GM23338 (cell line): Measurements from ENCODE around the gene KLK7. TPM values are rescaled to one million over a fixed set of nuclear protein-coding genes. Genes with fewer than 3 reads are reported as not detected.

ENCODE experiments used
- ATAC-seq: fragments of 200-7000 bp; cut with Tn5 transposase; 3 replicates; pipeline ENCODE4 v1.9.1; 2020
- DNase-seq: peaks from one replicate; pipeline ENCODE4 v3.0.0-alpha.2; 2015; ENCODE audit warnings: low spot score
- H2AFZ ChIP-seq: fragments of 200-600 bp; sonication (generic); 2 replicates; pipeline ENCODE4 v1.8.0; 2016; ENCODE audit warnings: antibody characterized with exemption, mild to moderate bottlenecking, moderate library complexity
- H3F3A ChIP-seq: fragments of 200-600 bp; sonication (generic); replicated peaks from 2 replicates; pipeline ENCODE4 v1.8.0; 2017; ENCODE audit warnings: antibody characterized with exemption, mixed run types, low read depth
- H3K27ac ChIP-seq: fragments of 200-600 bp; sonication (generic); 2 replicates; pipeline ENCODE4 v1.6.1; 2016; ENCODE audit warnings: low read depth
- H3K27me3 ChIP-seq: fragments of 200-600 bp; sonication (generic); 2 replicates; pipeline ENCODE4 v1.8.0; 2016; ENCODE audit warnings: mild to moderate bottlenecking, mixed run types, moderate library complexity; ENCODE audit not compliant: insufficient read depth
- H3K36me3 ChIP-seq: fragments of 200-600 bp; sonication (generic); 2 replicates; pipeline ENCODE4 v1.8.0; 2016; ENCODE audit warnings: mild to moderate bottlenecking; ENCODE audit not compliant: insufficient read depth
- H3K4me1 ChIP-seq: fragments of 200-600 bp; sonication (generic); 2 replicates; pipeline ENCODE4 v1.8.0; 2016; ENCODE audit warnings: mild to moderate bottlenecking, moderate library complexity; ENCODE audit not compliant: insufficient read depth
- H3K4me2 ChIP-seq: fragments of 200-600 bp; sonication (generic); 2 replicates; pipeline ENCODE4 v1.7.1; 2017; ENCODE audit warnings: mixed run types
- H3K4me3 ChIP-seq: fragments of 200-600 bp; sonication (generic); 2 replicates; pipeline ENCODE4 v1.6.1; 2016; ENCODE audit warnings: mixed run types
- H3K79me2 ChIP-seq: fragments of 200-600 bp; sonication (generic); replicated peaks from 2 replicates; pipeline ENCODE4 v1.8.0; 2017; ENCODE audit warnings: mild to moderate bottlenecking; ENCODE audit not compliant: insufficient read depth
- H3K9me2 ChIP-seq: fragments of 200-600 bp; sonication (generic); 2 replicates; pipeline ENCODE4 v1.8.0; 2017; ENCODE audit not compliant: insufficient read depth
- H4K20me1 ChIP-seq: fragments of 200-600 bp; sonication (generic); replicated peaks from 2 replicates; pipeline ENCODE4 v1.8.0; 2017; ENCODE audit warnings: mild to moderate bottlenecking; ENCODE audit not compliant: insufficient read depth
- H3K27ac Mint-ChIP-seq: 2 replicates; pipeline ENCODE4 v1.8.0; 2020; ENCODE audit warnings: inconsistent platforms, mild to moderate bottlenecking, moderate library complexity, mixed read lengths
- H3K27me3 Mint-ChIP-seq: 3 replicates; pipeline ENCODE4 v1.8.0; 2022; ENCODE audit warnings: low read depth, mild to moderate bottlenecking, moderate library complexity, mixed read lengths, inconsistent platforms; ENCODE audit not compliant: insufficient read depth, poor library complexity
- H3K36me3 Mint-ChIP-seq: 3 replicates; pipeline ENCODE4 v1.8.0; 2021; ENCODE audit warnings: low read depth, mild to moderate bottlenecking, inconsistent platforms, moderate library complexity, mixed read lengths
- H3K4me1 Mint-ChIP-seq: 3 replicates; pipeline ENCODE4 v1.8.0; 2020; ENCODE audit warnings: mild to moderate bottlenecking, inconsistent platforms, mixed read lengths
- H3K4me3 Mint-ChIP-seq: 3 replicates; pipeline ENCODE4 v1.8.0; 2021; ENCODE audit warnings: moderate library complexity, mild to moderate bottlenecking, inconsistent platforms, mixed read lengths
- H3K9me3 Mint-ChIP-seq: 3 replicates; pipeline ENCODE4 v1.8.0; 2020; ENCODE audit warnings: moderate library complexity, mild to moderate bottlenecking, inconsistent platforms, mixed read lengths
- EZH2 ChIP-seq: fragments of 200-600 bp; sonication (generic); IDR thresholded peaks from one replicate; pipeline ENCODE4 v1.8.0; 2017; ENCODE audit warnings: antibody characterized with exemption, mild to moderate bottlenecking, low read depth; ENCODE audit not compliant: unreplicated experiment
- NANOG ChIP-seq: IDR thresholded peaks from 2 replicates; pipeline ENCODE4 v1.6.1; 2016; ENCODE audit warnings: antibody characterized with exemption, borderline replicate concordance
- ZNF114 ChIP-seq: fragments of 250-450 bp; sonication (Bioruptor Pico); IDR thresholded peaks from 2 replicates; pipeline ENCODE4 v1.5.0; 2020; ENCODE audit warnings: mild to moderate bottlenecking, moderate library complexity
- polyA plus RNA-seq: library from polyadenylated mRNA; unstranded; fragments of >200 nt; fragmentation: Nextera tagmentation; extraction: Ambion mirVana; gene quantifications from 2 replicates; pipeline ENCODE4 v1.2.1, GENCODE V29; 2016
- total RNA-seq: library from RNA; depleted of rRNA; stranded (reverse); fragments of >200 nt; shearing (Covaris generic); gene quantifications from 2 replicates; pipeline ENCODE4 v1.2.3, GENCODE V29; 2014
- TF ChIP-seq, protein P1 (sequence below): fragments of 250-450 bp; sonication (Bioruptor Pico); IDR thresholded peaks from 2 replicates; pipeline ENCODE4 v1.5.0; 2020; ENCODE audit warnings: mild to moderate bottlenecking, moderate library complexity
- TF ChIP-seq, protein P2 (sequence below), 2 experiments: fragments of 200-600 bp in 1 of 2; sonication (generic) in 1 of 2; conservative IDR thresholded peaks; 2 replicates each; pipeline versions ENCODE4 v1.5.1 to v1.6.1; 2016 to 2017; ENCODE audit warnings: antibody characterized with exemption in 2 of 2, low read depth in 2 of 2, mild to moderate bottlenecking in 2 of 2, moderate library complexity in 1 of 2

Gene KLK7
- total and polyA plus RNA-seq, 2 experiments from 2014 or later = 1.1 to 1.4 TPM

DNA sequence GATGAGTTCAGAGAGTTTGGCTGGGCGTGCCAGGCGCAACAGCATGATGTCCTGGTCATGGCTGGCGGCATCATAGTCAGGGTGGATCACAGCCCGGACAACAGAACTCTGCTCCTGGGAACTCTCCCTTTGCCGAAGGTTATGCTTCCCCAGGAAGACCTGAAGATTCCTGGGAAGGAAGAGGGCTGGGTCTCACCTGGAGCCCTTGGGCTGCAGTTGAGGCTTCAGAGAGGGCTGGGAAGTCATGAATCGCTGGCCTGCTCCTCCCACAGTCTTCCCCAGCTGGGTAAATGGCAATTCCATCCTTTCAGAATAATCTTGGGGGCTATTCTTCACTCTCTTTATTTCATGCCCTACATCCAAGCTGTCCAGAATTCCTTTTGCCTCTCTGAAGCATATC lies 20.3 kb downstream of the KLK7 start (continued):
- TF ChIP-seq, protein P1, sequence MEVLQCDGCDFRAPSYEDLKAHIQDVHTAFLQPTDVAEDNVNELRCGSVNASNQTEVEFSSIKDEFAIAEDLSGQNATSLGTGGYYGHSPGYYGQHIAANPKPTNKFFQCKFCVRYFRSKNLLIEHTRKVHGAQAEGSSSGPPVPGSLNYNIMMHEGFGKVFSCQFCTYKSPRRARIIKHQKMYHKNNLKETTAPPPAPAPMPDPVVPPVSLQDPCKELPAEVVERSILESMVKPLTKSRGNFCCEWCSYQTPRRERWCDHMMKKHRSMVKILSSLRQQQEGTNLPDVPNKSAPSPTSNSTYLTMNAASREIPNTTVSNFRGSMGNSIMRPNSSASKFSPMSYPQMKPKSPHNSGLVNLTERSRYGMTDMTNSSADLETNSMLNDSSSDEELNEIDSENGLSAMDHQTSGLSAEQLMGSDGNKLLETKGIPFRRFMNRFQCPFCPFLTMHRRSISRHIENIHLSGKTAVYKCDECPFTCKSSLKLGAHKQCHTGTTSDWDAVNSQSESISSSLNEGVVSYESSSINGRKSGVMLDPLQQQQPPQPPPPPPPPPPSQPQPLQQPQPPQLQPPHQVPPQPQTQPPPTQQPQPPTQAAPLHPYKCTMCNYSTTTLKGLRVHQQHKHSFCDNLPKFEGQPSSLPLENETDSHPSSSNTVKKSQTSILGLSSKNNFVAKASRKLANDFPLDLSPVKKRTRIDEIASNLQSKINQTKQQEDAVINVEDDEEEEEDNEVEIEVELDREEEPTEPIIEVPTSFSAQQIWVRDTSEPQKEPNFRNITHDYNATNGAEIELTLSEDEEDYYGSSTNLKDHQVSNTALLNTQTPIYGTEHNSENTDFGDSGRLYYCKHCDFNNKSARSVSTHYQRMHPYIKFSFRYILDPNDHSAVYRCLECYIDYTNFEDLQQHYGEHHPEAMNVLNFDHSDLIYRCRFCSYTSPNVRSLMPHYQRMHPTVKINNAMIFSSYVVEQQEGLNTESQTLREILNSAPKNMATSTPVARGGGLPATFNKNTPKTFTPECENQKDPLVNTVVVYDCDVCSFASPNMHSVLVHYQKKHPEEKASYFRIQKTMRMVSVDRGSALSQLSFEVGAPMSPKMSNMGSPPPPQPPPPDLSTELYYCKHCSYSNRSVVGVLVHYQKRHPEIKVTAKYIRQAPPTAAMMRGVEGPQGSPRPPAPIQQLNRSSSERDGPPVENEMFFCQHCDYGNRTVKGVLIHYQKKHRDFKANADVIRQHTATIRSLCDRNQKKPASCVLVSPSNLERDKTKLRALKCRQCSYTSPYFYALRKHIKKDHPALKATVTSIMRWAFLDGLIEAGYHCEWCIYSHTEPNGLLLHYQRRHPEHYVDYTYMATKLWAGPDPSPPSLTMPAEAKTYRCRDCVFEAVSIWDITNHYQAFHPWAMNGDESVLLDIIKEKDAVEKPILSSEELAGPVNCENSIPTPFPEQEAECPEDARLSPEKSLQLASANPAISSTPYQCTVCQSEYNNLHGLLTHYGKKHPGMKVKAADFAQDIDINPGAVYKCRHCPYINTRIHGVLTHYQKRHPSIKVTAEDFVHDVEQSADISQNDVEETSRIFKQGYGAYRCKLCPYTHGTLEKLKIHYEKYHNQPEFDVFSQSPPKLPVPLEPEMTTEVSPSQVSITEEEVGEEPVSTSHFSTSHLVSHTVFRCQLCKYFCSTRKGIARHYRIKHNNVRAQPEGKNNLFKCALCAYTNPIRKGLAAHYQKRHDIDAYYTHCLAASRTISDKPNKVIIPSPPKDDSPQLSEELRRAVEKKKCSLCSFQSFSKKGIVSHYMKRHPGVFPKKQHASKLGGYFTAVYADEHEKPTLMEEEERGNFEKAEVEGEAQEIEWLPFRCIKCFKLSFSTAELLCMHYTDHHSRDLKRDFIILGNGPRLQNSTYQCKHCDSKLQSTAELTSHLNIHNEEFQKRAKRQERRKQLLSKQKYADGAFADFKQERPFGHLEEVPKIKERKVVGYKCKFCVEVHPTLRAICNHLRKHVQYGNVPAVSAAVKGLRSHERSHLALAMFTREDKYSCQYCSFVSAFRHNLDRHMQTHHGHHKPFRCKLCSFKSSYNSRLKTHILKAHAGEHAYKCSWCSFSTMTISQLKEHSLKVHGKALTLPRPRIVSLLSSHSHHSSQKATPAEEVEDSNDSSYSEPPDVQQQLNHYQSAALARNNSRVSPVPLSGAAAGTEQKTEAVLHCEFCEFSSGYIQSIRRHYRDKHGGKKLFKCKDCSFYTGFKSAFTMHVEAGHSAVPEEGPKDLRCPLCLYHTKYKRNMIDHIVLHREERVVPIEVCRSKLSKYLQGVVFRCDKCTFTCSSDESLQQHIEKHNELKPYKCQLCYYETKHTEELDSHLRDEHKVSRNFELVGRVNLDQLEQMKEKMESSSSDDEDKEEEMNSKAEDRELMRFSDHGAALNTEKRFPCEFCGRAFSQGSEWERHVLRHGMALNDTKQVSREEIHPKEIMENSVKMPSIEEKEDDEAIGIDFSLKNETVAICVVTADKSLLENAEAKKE (CRISPR knock-in tag) = no peak
- TF ChIP-seq NANOG = no peak
- TF ChIP-seq EZH2 = no peak

GRCh38 chr19:50962245-50962644 lies 21.5 kb downstream of the KLK7 start:
- Histone ChIP-seq H3K27me3 (no peaks in the 10 kb centered on the region), H3K9me2 (peaks cover 6% of the 10 kb centered on the region; the same call in 1 of the 2 replicates), H4K20me1 (no peaks in the 10 kb centered on the region), H3K4me1 (no peaks in the 10 kb centered on the region), H3K4me3 (no peak overlapping the region), H3F3A (no peaks in the 10 kb centered on the region), H3K79me2 (no peaks in the 10 kb centered on the region), H3K4me2 (no peak overlapping the region), H2AFZ (no peak overlapping the region), H3K36me3 (no peaks in the 10 kb centered on the region), H3K27ac (no peak overlapping the region)
- TF ChIP-seq, protein P2, sequence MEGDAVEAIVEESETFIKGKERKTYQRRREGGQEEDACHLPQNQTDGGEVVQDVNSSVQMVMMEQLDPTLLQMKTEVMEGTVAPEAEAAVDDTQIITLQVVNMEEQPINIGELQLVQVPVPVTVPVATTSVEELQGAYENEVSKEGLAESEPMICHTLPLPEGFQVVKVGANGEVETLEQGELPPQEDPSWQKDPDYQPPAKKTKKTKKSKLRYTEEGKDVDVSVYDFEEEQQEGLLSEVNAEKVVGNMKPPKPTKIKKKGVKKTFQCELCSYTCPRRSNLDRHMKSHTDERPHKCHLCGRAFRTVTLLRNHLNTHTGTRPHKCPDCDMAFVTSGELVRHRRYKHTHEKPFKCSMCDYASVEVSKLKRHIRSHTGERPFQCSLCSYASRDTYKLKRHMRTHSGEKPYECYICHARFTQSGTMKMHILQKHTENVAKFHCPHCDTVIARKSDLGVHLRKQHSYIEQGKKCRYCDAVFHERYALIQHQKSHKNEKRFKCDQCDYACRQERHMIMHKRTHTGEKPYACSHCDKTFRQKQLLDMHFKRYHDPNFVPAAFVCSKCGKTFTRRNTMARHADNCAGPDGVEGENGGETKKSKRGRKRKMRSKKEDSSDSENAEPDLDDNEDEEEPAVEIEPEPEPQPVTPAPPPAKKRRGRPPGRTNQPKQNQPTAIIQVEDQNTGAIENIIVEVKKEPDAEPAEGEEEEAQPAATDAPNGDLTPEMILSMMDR (conservative IDR thresholded peaks at IDR 0.05; ENCODE audit: low read depth in 2 of 2) = no peak
- no peak for TF ChIP-seq NANOG
- TF ChIP-seq ZNF114 (CRISPR knock-in tag) = no peak
- TF ChIP-seq, protein P1 (CRISPR knock-in tag) = no peak
- Mint-ChIP-seq H3K36me3 (peaks cover 7% of the 10 kb centered on the region; the same call in 2 of the 3 replicates), H3K4me3 (no peak overlapping the region), H3K27ac (no peak overlapping the region), H3K27me3 (peaks cover 8% of the 10 kb centered on the region), H3K4me1 (no peaks in the 10 kb centered on the region; the same call in 2 of the 3 replicates), H3K9me3 (peaks cover 48% of the 10 kb centered on the region)
- ATAC-seq (no peak), DNase-seq (no peak)
